Mesendoderm (in vitro differentiated cells): ENCODE data around the gene KCNQ1.

Experiments used
- DNase-seq: peaks from one replicate; pipeline ENCODE4 v3.0.0; 2013
- H2AK5ac ChIP-seq: 2 replicates; pipeline ENCODE4 v1.6.1; 2013; ENCODE audit warnings: low read length, inconsistent platforms
- H2BK120ac ChIP-seq: 2 replicates; pipeline ENCODE4 v1.6.1; 2013; ENCODE audit warnings: low read depth, mild to moderate bottlenecking, low read length, moderate library complexity, mixed read lengths
- H2BK15ac ChIP-seq: replicated peaks from 2 replicates; pipeline ENCODE4 v1.6.1; 2013; ENCODE audit warnings: low read depth, mild to moderate bottlenecking, moderate library complexity
- H2BK5ac ChIP-seq: 2 replicates; pipeline ENCODE4 v1.6.1; 2013; ENCODE audit warnings: low read length, inconsistent platforms
- H3K18ac ChIP-seq: 2 replicates; pipeline ENCODE4 v1.6.1; 2013; ENCODE audit warnings: mild to moderate bottlenecking, low read length, mixed read lengths
- H3K23ac ChIP-seq: one replicate; pipeline ENCODE4 v1.6.1; 2013; ENCODE audit warnings: low read length
- H3K27ac ChIP-seq: 2 replicates; pipeline ENCODE4 v1.5.1; 2013; ENCODE audit warnings: low read depth, mild to moderate bottlenecking, inconsistent platforms, low read length, moderate library complexity
- H3K27me3 ChIP-seq: 2 replicates; pipeline ENCODE4 v1.6.1; 2013; ENCODE audit warnings: low read length, control low read depth, mild to moderate bottlenecking, inconsistent platforms; ENCODE audit not compliant: insufficient read depth, poor library complexity
- H3K36me3 ChIP-seq: 2 replicates; pipeline ENCODE4 v1.6.1; 2013; ENCODE audit warnings: low read length, inconsistent platforms; ENCODE audit not compliant: control insufficient read depth, insufficient read depth
- H3K4ac ChIP-seq: one replicate; pipeline ENCODE4 v1.6.1; 2013; ENCODE audit warnings: low read depth, mild to moderate bottlenecking, low read length, moderate library complexity
- H3K4me1 ChIP-seq: 2 replicates; pipeline ENCODE4 v1.6.1; 2013; ENCODE audit warnings: low read depth, low read length, inconsistent platforms; ENCODE audit not compliant: control insufficient read depth
- H3K4me2 ChIP-seq: 2 replicates; pipeline ENCODE4 v1.6.1; 2013; ENCODE audit warnings: low read length
- H3K4me3 ChIP-seq: 2 replicates; pipeline ENCODE4 v1.5.1; 2013; ENCODE audit warnings: mild to moderate bottlenecking, low read length
- H3K56ac ChIP-seq: one replicate; pipeline ENCODE4 v1.6.1; 2013; ENCODE audit warnings: low read length
- H3K79me1 ChIP-seq: 2 replicates; pipeline ENCODE4 v1.6.1; 2013; ENCODE audit warnings: low read length, inconsistent platforms
- H3K79me2 ChIP-seq: 2 replicates; pipeline ENCODE4 v1.6.1; 2013; ENCODE audit warnings: mild to moderate bottlenecking, low read length; ENCODE audit not compliant: control insufficient read depth, insufficient read depth
- H3K9ac ChIP-seq: 2 replicates; pipeline ENCODE4 v1.6.1; 2013; ENCODE audit warnings: low read length, inconsistent platforms
- H4K5ac ChIP-seq: one replicate; pipeline ENCODE4 v1.6.1; 2013; ENCODE audit warnings: low read length
- H4K8ac ChIP-seq: one replicate; pipeline ENCODE4 v1.6.1; 2013; ENCODE audit warnings: low read depth, mild to moderate bottlenecking, control low read depth, low read length, moderate library complexity
- WGBS: extraction: QIAGEN DNeasy Blood & Tissue Kit; methylation state at CpG from one replicate; pipeline ENCODE4 v1.1.7; 2013; ENCODE audit warnings: low lambda C conversion rate, missing lambda C conversion rate; ENCODE audit not compliant: insufficient coverage; ENCODE audit errors: extremely low coverage; 5-methylcytosine and 5-hydroxymethylcytosine counted together

KCNQ1 gene

GRCh38 chr11:2472428-2473186 lies 27.8 kb downstream of the KCNQ1 start:
- Histone ChIP-seq H2BK15ac (no peak overlapping the region), H4K8ac (no peak overlapping the region), H2AK5ac (no peak overlapping the region), H3K4me2 (no peak overlapping the region), H2BK120ac (no peak overlapping the region), H3K4ac (no peak overlapping the region), H3K27me3 (no peaks in the 10 kb centered on the region), H3K4me1 (no peaks in the 10 kb centered on the region), H4K5ac (no peak overlapping the region), H3K27ac (no peak overlapping the region), H3K36me3 (no peaks in the 10 kb centered on the region), H3K4me3 (no peak overlapping the region), H2BK5ac (no peak overlapping the region), H3K79me1 (no peaks in the 10 kb centered on the region), H3K56ac (no peak overlapping the region), H3K23ac (no peak overlapping the region), H3K79me2 (no peaks in the 10 kb centered on the region), H3K9ac (no peak overlapping the region), H3K18ac (no peak overlapping the region)
- no peak for DNase-seq
- WGBS = no CpG with 5 or more reads among the region's 8 CpGs

DNA sequence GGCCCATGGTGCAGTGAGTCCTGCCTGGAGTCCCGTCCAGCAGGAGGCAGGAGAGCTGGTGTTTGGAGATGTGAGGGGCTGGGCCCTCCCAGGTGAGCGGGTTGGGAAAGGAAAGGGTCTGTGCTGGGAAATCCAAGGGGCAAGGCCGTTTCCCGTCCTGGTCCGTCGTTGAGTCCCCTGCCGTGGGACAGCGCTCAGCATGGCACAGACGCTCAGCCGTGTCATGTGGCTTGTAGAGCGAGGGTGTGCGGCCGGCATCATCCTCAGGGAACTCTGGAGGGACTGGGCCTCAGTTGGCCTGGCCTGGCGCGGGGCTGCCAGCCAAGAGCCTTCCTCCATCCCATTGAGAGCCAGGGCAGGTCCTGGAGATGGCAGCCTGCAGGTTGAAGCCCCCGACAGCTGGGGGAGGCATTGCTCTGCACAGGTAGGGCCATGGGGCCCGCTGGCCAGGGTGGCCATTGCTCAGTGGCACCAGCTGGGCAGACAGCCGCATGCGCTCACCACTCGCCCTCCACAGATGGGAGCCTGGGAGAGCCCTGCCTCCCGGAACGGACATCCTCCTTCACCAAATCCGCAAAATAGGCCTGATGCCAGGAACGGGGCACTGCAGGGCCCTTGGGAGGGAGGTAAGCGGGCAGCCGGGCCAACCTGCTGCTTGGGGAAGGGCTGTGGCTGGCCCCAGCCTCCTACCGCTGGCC lies 28.7 kb downstream of the KCNQ1 start:
- H3K4me1 ChIP-seq = no peaks in the 10 kb centered on the region
- no peak overlapping the region for H3K4me3 ChIP-seq
- H2BK120ac ChIP-seq = no peak overlapping the region
- H3K18ac ChIP-seq = no peak overlapping the region
- no peak overlapping the region for H4K8ac ChIP-seq
- H2BK15ac ChIP-seq = no peak overlapping the region
- H2BK5ac ChIP-seq = no peak overlapping the region
- no peak overlapping the region for H3K4me2 ChIP-seq
- H3K36me3 ChIP-seq = no peaks in the 10 kb centered on the region
- no peak overlapping the region for H3K4ac ChIP-seq
- DNase-seq = no peak
- no peak overlapping the region for H3K9ac ChIP-seq
- no peaks in the 10 kb centered on the region for H3K27me3 ChIP-seq
- no peak overlapping the region for H3K56ac ChIP-seq
- no peak overlapping the region for H3K23ac ChIP-seq
- H3K79me2 ChIP-seq = no peaks in the 10 kb centered on the region
- WGBS = no CpG with 5 or more reads among the region's 27 CpGs
- no peak overlapping the region for H4K5ac ChIP-seq
- H3K79me1 ChIP-seq = no peaks in the 10 kb centered on the region
- no peak overlapping the region for H3K27ac ChIP-seq
- H2AK5ac ChIP-seq = no peak overlapping the region

GRCh38 chr11:2474059-2474901 lies 29.5 kb downstream of the KCNQ1 start:
- Histone ChIP-seq H2BK15ac (no peak overlapping the region), H3K23ac (no peak overlapping the region), H3K4ac (no peak overlapping the region), H2BK120ac (no peak overlapping the region), H4K8ac (no peak overlapping the region), H3K4me1 (no peaks in the 10 kb centered on the region), H3K56ac (no peak overlapping the region), H3K36me3 (no peaks in the 10 kb centered on the region), H4K5ac (no peak overlapping the region), H3K4me2 (no peak overlapping the region), H3K27me3 (no peaks in the 10 kb centered on the region), H3K4me3 (no peak overlapping the region), H2AK5ac (no peak overlapping the region), H3K9ac (no peak overlapping the region), H3K27ac (no peak overlapping the region), H3K79me1 (no peaks in the 10 kb centered on the region), H3K18ac (no peak overlapping the region), H3K79me2 (no peaks in the 10 kb centered on the region), H2BK5ac (no peak overlapping the region)
- WGBS = no CpG with 5 or more reads among the region's 19 CpGs
- DNase-seq = no peak

DNA sequence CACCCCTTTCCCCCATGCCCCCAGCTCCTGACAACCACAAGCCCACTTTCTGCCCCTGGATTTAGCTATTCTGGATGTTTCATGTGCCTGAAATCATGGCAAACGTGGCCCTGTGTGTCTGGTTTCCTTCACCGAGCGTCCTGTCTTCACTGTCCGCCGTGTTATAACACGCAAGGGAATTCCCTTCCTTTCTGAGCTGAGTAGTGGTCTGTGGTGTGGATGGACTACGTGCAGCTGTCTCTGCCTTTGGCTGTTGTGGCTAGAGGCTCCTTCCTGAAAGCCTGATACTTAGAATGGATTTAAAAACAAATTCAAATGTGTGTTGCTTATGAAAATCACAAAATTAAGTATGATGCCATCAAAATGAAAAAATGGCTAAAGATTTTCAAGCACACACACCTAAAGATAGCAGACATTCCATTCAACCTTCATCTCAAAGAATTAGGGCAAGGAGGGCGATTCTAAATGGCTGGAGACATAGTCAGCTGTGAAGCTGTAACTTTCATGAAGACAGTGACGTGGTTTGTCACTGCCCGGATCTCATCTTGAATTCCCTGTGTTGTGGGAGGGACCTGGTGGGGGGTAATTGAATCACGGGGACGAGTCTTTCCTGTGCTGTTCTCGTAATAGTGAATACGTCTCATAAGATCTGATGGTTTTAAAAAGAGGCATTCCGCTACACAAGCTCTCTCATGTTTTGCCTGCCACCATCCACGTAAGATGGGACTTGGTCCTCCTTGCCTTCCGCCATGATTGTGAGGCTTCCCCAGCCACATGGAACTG lies 30.5 kb downstream of the KCNQ1 start:
- no peak overlapping the region for H3K4me2 ChIP-seq
- no peaks in the 10 kb centered on the region for H3K4me1 ChIP-seq
- no peak overlapping the region for H3K4me3 ChIP-seq
- no peaks in the 10 kb centered on the region for H3K27me3 ChIP-seq
- no peak overlapping the region for H2AK5ac ChIP-seq
- H3K79me1 ChIP-seq = no peaks in the 10 kb centered on the region
- no peak for DNase-seq
- no peaks in the 10 kb centered on the region for H3K36me3 ChIP-seq
- no peak overlapping the region for H2BK5ac ChIP-seq
- H3K9ac ChIP-seq = no peak overlapping the region
- H2BK15ac ChIP-seq = no peak overlapping the region
- no peak overlapping the region for H3K18ac ChIP-seq
- WGBS = no CpG with 5 or more reads among the region's 17 CpGs
- H3K4ac ChIP-seq = no peak overlapping the region
- no peak overlapping the region for H4K8ac ChIP-seq
- H2BK120ac ChIP-seq = no peak overlapping the region
- no peak overlapping the region for H3K56ac ChIP-seq
- H3K27ac ChIP-seq = no peak overlapping the region
- H3K79me2 ChIP-seq = no peaks in the 10 kb centered on the region
- no peak overlapping the region for H4K5ac ChIP-seq
- H3K23ac ChIP-seq = no peak overlapping the region

DNA sequence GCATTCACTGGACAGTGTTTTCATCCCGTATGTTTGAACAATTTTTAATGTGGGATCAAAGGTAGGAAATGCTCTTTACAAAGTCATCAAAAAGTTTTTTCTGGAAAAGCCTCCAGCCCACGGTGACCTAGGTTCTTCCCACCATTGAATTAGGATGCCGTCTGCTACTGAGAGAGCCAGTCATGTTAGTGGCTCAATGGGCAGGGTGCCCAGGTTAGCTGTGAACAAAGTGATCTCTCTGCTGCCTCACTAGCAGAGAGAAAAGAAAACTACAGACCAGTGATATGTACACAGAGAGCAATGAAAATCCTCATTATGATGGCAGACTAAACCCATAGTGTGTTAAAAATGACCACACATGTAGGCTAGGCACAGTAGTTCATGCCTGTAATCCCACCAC lies 32.4 kb downstream of the KCNQ1 start:
- Histone ChIP-seq H2AK5ac (no peak overlapping the region), H3K27me3 (no peaks in the 10 kb centered on the region), H4K5ac (no peak overlapping the region), H3K18ac (no peak overlapping the region), H4K8ac (no peak overlapping the region), H3K4me3 (no peak overlapping the region), H3K4ac (no peak overlapping the region), H3K79me1 (no peaks in the 10 kb centered on the region), H2BK5ac (no peak overlapping the region), H3K79me2 (no peaks in the 10 kb centered on the region), H3K56ac (no peak overlapping the region), H2BK15ac (no peak overlapping the region), H2BK120ac (no peak overlapping the region), H3K9ac (no peak overlapping the region), H3K4me2 (no peak overlapping the region), H3K36me3 (no peaks in the 10 kb centered on the region), H3K4me1 (no peaks in the 10 kb centered on the region), H3K23ac (no peak overlapping the region), H3K27ac (no peak overlapping the region)
- DNase-seq = no peak
- no CpG with 5 or more reads among the region's 3 CpGs for WGBS
